Measurements from ENCODE around the gene TM4SF18. TPM values are rescaled to one million over a fixed set of nuclear protein-coding genes. Genes with fewer than 3 reads are reported as not detected.

Gene TM4SF18
- total RNA-seq, 6 experiments from 2014 or later: 0.05 to 0.19 (median 0.09) TPM; not detected in 2

DNA sequence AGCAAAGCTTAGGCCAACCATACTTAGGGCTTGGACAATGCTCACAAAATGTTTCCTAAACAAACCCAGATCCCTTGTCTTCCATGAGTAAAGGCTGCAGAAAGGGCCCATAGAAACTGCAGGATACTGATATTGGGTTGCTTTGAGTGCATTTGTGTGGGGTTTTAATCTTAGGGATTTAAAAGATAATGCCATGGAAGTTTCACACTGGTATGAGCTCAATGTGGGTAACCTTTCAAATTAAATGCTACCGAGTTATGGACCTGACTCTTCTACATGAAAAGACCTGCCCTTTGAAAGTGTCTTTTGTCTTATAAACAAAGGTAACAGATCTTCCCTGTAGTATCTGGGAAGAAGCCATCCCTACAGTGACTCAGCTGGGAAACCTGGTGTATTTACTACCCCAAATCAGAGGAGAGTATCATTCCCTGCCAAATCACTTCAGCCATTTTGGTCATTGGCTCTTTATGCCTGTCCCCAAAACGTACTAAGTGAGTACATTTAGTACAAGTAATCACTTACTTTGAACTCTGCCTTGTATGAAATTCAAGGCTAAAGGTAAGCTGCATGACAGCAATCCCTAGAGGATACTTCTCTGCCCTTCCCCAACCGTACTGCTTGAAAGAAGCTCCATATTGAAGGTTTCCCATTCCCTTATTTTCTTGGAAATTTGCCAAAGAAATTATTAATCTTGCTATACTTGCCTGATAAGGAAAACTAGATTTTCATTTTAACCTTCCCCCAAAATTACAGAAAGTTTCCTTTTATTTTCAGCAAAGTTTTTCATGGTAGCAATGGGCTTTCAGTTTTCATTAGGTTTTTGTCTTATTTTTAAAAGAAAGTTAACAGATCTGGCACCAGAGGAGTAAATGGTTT lies 36.8 kb upstream of the TM4SF18 start:
- peak overlapping the region; percentile 70; the same call in 1 of the 2 replicates for H3K4me3 Mint-ChIP-seq
- TF ChIP-seq, protein P1, sequence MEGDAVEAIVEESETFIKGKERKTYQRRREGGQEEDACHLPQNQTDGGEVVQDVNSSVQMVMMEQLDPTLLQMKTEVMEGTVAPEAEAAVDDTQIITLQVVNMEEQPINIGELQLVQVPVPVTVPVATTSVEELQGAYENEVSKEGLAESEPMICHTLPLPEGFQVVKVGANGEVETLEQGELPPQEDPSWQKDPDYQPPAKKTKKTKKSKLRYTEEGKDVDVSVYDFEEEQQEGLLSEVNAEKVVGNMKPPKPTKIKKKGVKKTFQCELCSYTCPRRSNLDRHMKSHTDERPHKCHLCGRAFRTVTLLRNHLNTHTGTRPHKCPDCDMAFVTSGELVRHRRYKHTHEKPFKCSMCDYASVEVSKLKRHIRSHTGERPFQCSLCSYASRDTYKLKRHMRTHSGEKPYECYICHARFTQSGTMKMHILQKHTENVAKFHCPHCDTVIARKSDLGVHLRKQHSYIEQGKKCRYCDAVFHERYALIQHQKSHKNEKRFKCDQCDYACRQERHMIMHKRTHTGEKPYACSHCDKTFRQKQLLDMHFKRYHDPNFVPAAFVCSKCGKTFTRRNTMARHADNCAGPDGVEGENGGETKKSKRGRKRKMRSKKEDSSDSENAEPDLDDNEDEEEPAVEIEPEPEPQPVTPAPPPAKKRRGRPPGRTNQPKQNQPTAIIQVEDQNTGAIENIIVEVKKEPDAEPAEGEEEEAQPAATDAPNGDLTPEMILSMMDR (IDR thresholded peaks at IDR 0.05): no peak
- peaks cover 81% of the 10 kb centered on the region for H3K4me1 Mint-ChIP-seq (ENCODE audit: low read depth)
- H3K27ac Mint-ChIP-seq: peak overlapping the region; percentile 85
- no peak for DNase-seq
- peaks cover 31% of the 10 kb centered on the region for H3K36me3 Mint-ChIP-seq (ENCODE audit: low read depth)
- no peaks in the 10 kb centered on the region; the same call in 1 of the 2 replicates for H3K27me3 Mint-ChIP-seq (ENCODE audit: insufficient read depth)
- no peaks in the 10 kb centered on the region for H3K9me3 Mint-ChIP-seq

DNA sequence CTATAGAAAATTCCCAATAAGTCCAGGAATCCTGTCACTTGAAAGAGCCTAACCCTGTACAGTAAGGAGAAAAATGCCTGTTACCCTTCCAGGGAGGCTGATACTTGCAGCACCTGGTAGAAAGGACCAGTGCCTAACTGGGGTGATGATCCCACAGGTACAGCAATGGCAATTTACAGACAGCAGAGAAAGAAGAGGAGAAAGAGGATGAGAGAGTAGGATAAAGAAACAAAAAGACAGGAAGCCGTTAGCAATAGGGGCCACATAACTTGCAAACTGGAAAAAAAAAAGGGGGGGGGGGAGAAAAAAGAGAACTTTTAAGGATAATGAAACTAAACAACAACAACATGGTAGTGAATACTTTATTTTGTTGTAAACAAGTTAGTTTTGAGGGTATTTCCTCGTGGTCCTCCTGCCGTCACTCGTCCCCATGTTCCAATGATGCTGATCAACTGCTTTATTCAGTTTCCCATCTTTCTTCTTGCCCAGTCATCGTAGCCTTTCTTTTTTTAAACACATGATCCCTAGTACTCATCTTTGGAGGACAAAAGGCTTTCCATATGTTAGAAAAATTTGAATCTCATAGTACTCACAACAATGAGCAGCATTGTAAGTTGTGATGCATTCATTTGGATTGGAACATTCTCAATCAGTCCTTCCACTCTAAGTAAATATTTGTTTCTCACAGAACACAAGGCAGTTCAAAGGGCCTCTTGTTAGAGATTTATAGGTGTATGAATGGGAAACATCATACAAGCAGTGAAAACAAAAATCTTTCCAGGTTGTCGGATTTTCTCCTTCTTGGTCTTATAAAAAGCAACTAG lies 35.5 kb upstream of the TM4SF18 start:
- no peak for DNase-seq
- H3K4me1 Mint-ChIP-seq (ENCODE audit: low read depth): peaks cover 67% of the 10 kb centered on the region
- no peaks in the 10 kb centered on the region for H3K9me3 Mint-ChIP-seq
- no peak overlapping the region for H3K4me3 Mint-ChIP-seq
- peaks cover 25% of the 10 kb centered on the region for H3K36me3 Mint-ChIP-seq (ENCODE audit: low read depth)
- H3K27me3 Mint-ChIP-seq (ENCODE audit: insufficient read depth): no peaks in the 10 kb centered on the region; the same call in 1 of the 2 replicates
- H3K27ac Mint-ChIP-seq: peak overlapping the region; percentile 42; the same call in 1 of the 2 replicates
- TF ChIP-seq, protein P1 (IDR thresholded peaks at IDR 0.05): no peak

DNA sequence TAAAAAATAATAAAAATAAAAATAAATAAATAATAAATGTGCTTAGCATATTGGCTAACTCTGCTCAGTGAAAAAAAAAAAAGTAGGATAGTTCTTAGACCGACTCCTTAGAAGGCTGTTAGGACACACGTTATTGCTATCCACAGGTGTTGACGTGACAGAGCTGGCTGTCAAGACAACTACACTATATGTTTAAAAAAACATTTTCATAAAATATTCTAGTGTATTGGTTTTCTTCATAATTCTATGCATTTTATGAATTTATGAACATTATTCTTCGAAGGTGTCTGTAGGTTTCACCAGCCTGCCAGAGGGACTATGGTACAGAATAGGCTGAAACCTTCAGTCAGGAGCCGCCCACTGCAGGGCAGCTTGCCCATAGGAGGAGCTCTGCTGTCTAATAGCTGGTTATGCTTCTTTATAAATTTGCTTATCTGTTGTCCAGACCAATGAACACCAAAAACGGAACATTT lies 34.8 kb upstream of the TM4SF18 start:
- H3K9me3 Mint-ChIP-seq: no peaks in the 10 kb centered on the region
- no peak overlapping the region for H3K4me3 Mint-ChIP-seq
- no peaks in the 10 kb centered on the region; the same call in 1 of the 2 replicates for H3K27me3 Mint-ChIP-seq (ENCODE audit: insufficient read depth)
- peaks cover 65% of the 10 kb centered on the region for H3K4me1 Mint-ChIP-seq (ENCODE audit: low read depth)
- DNase-seq: no peak
- H3K36me3 Mint-ChIP-seq (ENCODE audit: low read depth): peaks cover 19% of the 10 kb centered on the region
- H3K27ac Mint-ChIP-seq: peak overlapping the region; percentile 42; the same call in 1 of the 2 replicates
- TF ChIP-seq, protein P1 (IDR thresholded peaks at IDR 0.05): no peak

DNA sequence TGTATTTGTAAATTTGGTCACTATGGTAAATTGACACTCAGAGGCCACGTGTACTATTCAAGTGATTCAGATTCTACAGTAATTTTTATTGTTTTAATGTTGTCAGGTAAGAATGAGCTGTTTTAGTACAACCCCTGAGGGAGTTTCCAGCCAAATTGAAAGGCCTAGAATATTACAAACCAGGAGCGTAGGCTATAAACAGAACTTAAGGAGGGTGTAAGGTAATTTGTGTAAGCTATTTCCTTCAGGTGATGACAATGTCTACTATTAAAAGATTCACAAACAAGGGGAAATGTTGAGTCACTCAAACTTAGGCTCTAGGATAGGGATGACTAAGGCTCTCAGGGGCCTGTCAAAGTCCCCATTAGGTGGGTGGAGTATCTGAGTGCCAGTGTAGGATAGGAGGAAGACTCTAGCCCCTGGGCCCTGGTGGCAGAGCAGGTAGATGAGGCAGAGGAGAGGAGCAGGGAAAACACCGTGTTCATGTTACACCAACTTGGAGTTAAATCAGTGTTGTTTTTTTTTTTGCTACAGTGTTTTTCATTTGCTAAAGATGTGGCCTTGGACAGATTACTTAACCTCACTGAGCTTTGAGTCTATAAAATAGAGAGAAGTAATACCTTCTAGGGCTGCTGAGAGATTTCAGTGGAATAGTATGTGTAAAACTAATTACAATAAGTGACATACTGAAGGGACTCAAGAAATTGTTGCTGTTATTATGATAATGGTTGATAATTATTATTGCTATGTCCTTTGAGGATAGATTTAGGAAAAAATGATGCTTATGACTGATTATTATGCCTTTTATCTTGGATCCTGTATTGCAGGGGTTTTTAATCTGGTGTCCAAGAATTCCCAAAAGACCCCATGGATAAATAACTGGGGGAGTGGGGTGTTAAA lies 33.8 kb upstream of the TM4SF18 start:
- Mint-ChIP-seq H3K27ac (peak overlapping the region; percentile 88), H3K4me1 (ENCODE audit: low read depth) (peaks cover 66% of the 10 kb centered on the region), H3K4me3 (no peak overlapping the region), H3K36me3 (ENCODE audit: low read depth) (peaks cover 11% of the 10 kb centered on the region; the same call in 1 of the 2 replicates), H3K27me3 (ENCODE audit: insufficient read depth) (no peaks in the 10 kb centered on the region; the same call in 1 of the 2 replicates), H3K9me3 (no peaks in the 10 kb centered on the region)
- peak; percentile 59 for DNase-seq
- TF ChIP-seq, protein P1 (IDR thresholded peaks at IDR 0.05): no peak
